WTC11 (cell line): ENCODE measurements around the gene PEBP1.

Experiments
- CTCF ChIP-seq: fragments of 200-600 bp; IDR thresholded peaks from 2 replicates; pipeline ENCODE4 v1.8.0; 2022; ENCODE audit warnings: antibody characterized with exemption
- IRF1 ChIP-seq: sonication (generic); formaldehyde crosslinking; IDR thresholded peaks from 2 replicates; pipeline ENCODE4 v1.8.0; 2023; ENCODE audit warnings: missing genetic modification reagents
- MAX ChIP-seq: sonication (generic); formaldehyde crosslinking; IDR thresholded peaks from 2 replicates; pipeline ENCODE4 v1.8.0; 2022; ENCODE audit warnings: mild to moderate bottlenecking, missing genetic modification reagents
- TEAD1 ChIP-seq: sonication (generic); formaldehyde crosslinking; IDR thresholded peaks from 2 replicates; pipeline ENCODE4 v1.8.0; 2022; ENCODE audit warnings: mild to moderate bottlenecking, missing genetic modification reagents
- TP53 ChIP-seq: sonication (generic); formaldehyde crosslinking; IDR thresholded peaks from 2 replicates; pipeline ENCODE4 v1.8.1; 2023; ENCODE audit warnings: mild to moderate bottlenecking, missing genetic modification reagents
- ZBTB21 ChIP-seq: sonication (generic); formaldehyde crosslinking; IDR thresholded peaks from 2 replicates; pipeline ENCODE4 v1.8.1; 2023; ENCODE audit warnings: mild to moderate bottlenecking, missing genetic modification reagents, borderline replicate concordance
- TF ChIP-seq, protein P1 (sequence below): sonication (generic); formaldehyde crosslinking; conservative IDR thresholded peaks from 2 replicates; pipeline ENCODE4 v1.8.1; 2022; ENCODE audit warnings: mild to moderate bottlenecking, missing genetic modification reagents

DNA sequence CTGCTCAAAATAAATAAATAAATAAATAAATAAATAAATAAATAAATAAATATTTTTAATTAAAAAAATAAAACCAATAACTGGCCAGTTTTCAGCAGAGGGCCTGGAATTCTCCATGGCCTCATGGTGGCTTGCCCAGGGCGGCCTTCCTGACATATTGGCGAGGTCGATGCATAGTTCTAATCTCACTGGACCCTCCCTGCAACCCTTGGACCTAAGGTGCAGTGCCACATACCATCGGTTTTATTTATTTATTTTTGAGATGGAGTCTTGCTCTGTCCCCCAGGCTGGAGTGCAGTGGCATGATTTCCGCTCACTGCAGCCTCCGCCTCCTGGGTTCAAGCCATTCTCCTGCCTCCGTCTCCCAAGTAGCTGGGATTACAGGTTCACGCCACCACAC is 28.2 kb upstream of the PEBP1 start:
- TF ChIP-seq TP53 (CRISPR knock-in tag) (no peak), MAX (no peak), CTCF (no peak), TEAD1 (CRISPR knock-in tag) (no peak), IRF1 (CRISPR knock-in tag) (no peak), ZBTB21 (CRISPR knock-in tag) (no peak)
- TF ChIP-seq, protein P1, sequence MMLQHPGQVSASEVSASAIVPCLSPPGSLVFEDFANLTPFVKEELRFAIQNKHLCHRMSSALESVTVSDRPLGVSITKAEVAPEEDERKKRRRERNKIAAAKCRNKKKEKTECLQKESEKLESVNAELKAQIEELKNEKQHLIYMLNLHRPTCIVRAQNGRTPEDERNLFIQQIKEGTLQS (CRISPR knock-in tag) = no peak
